T-cell (primary cell): ENCODE data around the gene AGAP3. TPM values are rescaled to one million over a fixed set of nuclear protein-coding genes. Genes with fewer than 3 reads are reported as not detected.

Experiments used
- ATAC-seq, 4 experiments: fragments of 200-7000 bp in 3 of 4; fragments of 150-1000 bp in 1 of 4; cut with Tn5 transposase; replicated peaks in 1 of 4; 1 replicate in 3 of 4; 2 replicates in 1 of 4; pipeline ENCODE4 v1.10.0; 2021; ENCODE audit warnings: moderate library complexity in 3 of 4, mild to moderate bottlenecking in 2 of 4, moderate number of reproducible peaks in 1 of 4
- CTCF ChIA-PET, 2 donors: fragments of 300-600 bp; sonication (Branson Sonifier 250); formaldehyde crosslinking; loops; one replicate each; lab custom pipeline; 2022; ENCODE audit warnings: antibody characterized with exemption in 2 of 2; lab: Charles Lee
- POLR2A ChIA-PET, 2 donors: fragments of 300-600 bp; sonication (Branson Sonifier 250); formaldehyde crosslinking; loops; one replicate each; lab custom pipeline; 2022; ENCODE audit warnings: antibody characterized with exemption in 2 of 2; lab: Charles Lee
- DNase-seq, 35 experiments: peaks; one replicate each; pipeline versions ENCODE4 v3.0.0 to v3.0.0-alpha.2; 2013 to 2023
- H3K27ac ChIP-seq: one replicate; pipeline ENCODE4 v1.5.1; 2013; ENCODE audit warnings: low read length
- H3K27me3 ChIP-seq, 2 experiments: replicated peaks in 1 of 2; 1 replicate in 1 of 2; 2 replicates in 1 of 2; pipeline versions ENCODE4 v1.6.1 to v1.7.0; 2013; ENCODE audit warnings: low read length in 1 of 2, mixed read lengths in 1 of 2; ENCODE audit not compliant: control insufficient read depth in 2 of 2, insufficient read depth in 2 of 2; ENCODE audit errors: extremely low read depth in 1 of 2
- H3K36me3 ChIP-seq, 2 donors: 1 replicate in 1 of 2; 2 replicates in 1 of 2; pipeline versions ENCODE4 v1.6.1 to v1.7.0; 2013; ENCODE audit warnings: low read length in 1 of 2; ENCODE audit not compliant: control insufficient read depth in 2 of 2, insufficient read depth in 1 of 2; ENCODE audit errors: extremely low read depth in 1 of 2
- H3K4me1 ChIP-seq, 2 experiments: 1 replicate in 1 of 2; 2 replicates in 1 of 2; pipeline versions ENCODE4 v1.6.1 to v1.7.0; 2013; ENCODE audit warnings: low read length in 2 of 2, mixed read lengths in 1 of 2; ENCODE audit not compliant: insufficient read depth in 2 of 2, control insufficient read depth in 1 of 2; ENCODE audit errors: extremely low read depth in 1 of 2
- H3K4me3 ChIP-seq, 2 donors: 1 replicate in 1 of 2; 2 replicates in 1 of 2; pipeline versions ENCODE4 v1.5.1 to v1.7.0; 2013; ENCODE audit warnings: mild to moderate bottlenecking in 2 of 2, low read length in 1 of 2, moderate library complexity in 1 of 2; ENCODE audit not compliant: control insufficient read depth in 1 of 2; ENCODE audit errors: extremely low read depth in 1 of 2
- H3K9me3 ChIP-seq: 2 replicates; pipeline ENCODE4 v1.7.0; 2013
- H3K27ac Mint-ChIP-seq, 2 donors: one replicate each; pipeline ENCODE4 v1.8.0; 2020 to 2021; ENCODE audit warnings: mild to moderate bottlenecking in 2 of 2, mixed read lengths in 2 of 2
- H3K27me3 Mint-ChIP-seq, 2 donors: one replicate each; pipeline ENCODE4 v1.8.0; 2021 to 2022; ENCODE audit warnings: mixed read lengths in 2 of 2
- H3K36me3 Mint-ChIP-seq: one replicate; pipeline ENCODE4 v1.8.0; 2021; ENCODE audit warnings: mixed read lengths
- H3K4me1 Mint-ChIP-seq, 3 donors: one replicate each; pipeline ENCODE4 v1.8.0; 2020 to 2022; ENCODE audit warnings: mixed read lengths in 3 of 3, mild to moderate bottlenecking in 1 of 3
- H3K4me3 Mint-ChIP-seq, 3 donors: one replicate each; pipeline ENCODE4 v1.8.0; 2020 to 2022; ENCODE audit warnings: mild to moderate bottlenecking in 3 of 3, mixed read lengths in 3 of 3, moderate library complexity in 3 of 3
- H3K9me3 Mint-ChIP-seq, 3 donors: one replicate each; pipeline ENCODE4 v1.8.0; 2020 to 2022; ENCODE audit warnings: mixed read lengths in 3 of 3
- WGBS: methylation state at CpG from one replicate; pipeline ENCODE4 v1.1.5; 2013; ENCODE audit warnings: missing lambda C conversion rate; ENCODE audit not compliant: insufficient coverage; 5-methylcytosine and 5-hydroxymethylcytosine counted together
- total RNA-seq, 35 experiments: library from RNA in 6 of 35; stranded (reverse) in 6 of 35; fragments of 120-200 nt in 1 of 35; gene quantifications; one replicate each; pipeline versions ENCODE4 v1.2.1 to v1.2.4 and lab custom pipeline; 2013 to 2026

The AGAP3 gene
- total RNA-seq, 5 donors from 2014 or later (not counting 1 experiment from before 2014, with no cell fraction given) = 28.2 to 67.3 (median 50.9) TPM

DNA sequence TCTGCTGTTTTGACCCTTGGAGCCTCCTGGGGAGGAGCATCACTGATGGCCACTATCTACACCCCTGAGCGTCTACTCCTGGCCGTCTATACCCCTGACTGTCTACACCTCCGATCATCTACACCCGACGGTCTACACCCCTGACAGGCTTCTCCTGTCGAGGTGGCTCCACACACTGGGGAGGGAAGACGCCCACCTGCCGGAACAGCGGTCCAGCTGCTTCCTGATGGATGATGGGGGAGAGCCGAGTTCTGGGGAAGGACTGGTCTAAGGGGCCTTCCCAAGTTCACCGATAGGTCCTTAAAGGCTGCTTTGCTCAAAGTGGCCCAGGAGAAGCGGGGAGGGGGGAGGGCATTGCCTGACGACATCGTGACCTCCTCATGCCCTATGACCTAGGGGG, 41.9 kb downstream of the AGAP3 start:
- ChIA-PET CTCF (interaction anchor here in 1 of 2 donors (0.7 kb wide), 1 partner anchor 406 kb away, joined by 5 read pairs; no protein-coding TSS in a partner anchor), POLR2A (no interaction called here)
- ATAC-seq = no peak
- Histone ChIP-seq H3K27ac (no peak overlapping the region), H3K4me1 (peaks cover 2 to 9% of the 10 kb centered on the region in 2 experiments), H3K36me3 (peaks cover 0 to 12% of the 10 kb centered on the region in 2 donors), H3K9me3 (no peaks in the 10 kb centered on the region), H3K4me3 (no peak overlapping the region), H3K27me3 (peaks cover 2 to 3% of the 10 kb centered on the region in 2 experiments)
- Mint-ChIP-seq H3K36me3 (peaks cover 31% of the 10 kb centered on the region), H3K4me1 (peaks cover 5 to 9% (median 6%) of the 10 kb centered on the region in 3 donors), H3K27ac (no peak overlapping the region), H3K4me3 (no peak overlapping the region), H3K27me3 (no peaks in the 10 kb centered on the region), H3K9me3 (no peaks in the 10 kb centered on the region)
- no peak for DNase-seq
- 81% methylated on average over 7 of the region's 14 CpGs for WGBS

DNA sequence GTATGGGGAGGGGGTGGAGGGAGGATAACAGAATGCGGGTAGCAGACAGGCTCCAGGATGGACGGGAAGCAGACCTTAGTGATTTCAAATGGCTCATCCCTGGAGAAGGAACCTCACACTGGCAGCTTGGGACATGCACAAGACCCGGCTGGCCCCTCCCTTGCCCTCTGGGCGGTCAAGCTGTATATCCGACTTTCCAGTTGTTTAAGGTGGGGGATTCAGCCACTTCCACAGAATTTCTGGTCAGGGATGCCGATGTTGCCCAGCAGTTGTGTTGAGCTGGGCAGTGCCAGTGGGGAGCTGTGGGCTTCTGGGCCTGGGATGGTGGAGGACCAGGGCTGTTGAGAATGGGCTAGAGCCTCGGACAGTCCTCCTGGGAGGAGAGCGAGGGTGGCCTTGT, 42.4 kb downstream of the AGAP3 start:
- Histone ChIP-seq H3K4me3 (no peak overlapping the region), H3K27ac (no peak overlapping the region), H3K9me3 (no peaks in the 10 kb centered on the region), H3K4me1 (peaks cover 2 to 6% of the 10 kb centered on the region in 2 experiments), H3K27me3 (peaks cover 2 to 3% of the 10 kb centered on the region in 2 experiments), H3K36me3 (peaks cover 0 to 13% of the 10 kb centered on the region in 2 donors)
- H3K27ac Mint-ChIP-seq = no peak overlapping the region
- POLR2A ChIA-PET = no interaction called here
- H3K4me3 Mint-ChIP-seq = no peak overlapping the region
- H3K4me1 Mint-ChIP-seq = peaks cover 4 to 6% (median 5%) of the 10 kb centered on the region in 3 donors
- no peaks in the 10 kb centered on the region for H3K27me3 Mint-ChIP-seq
- DNase-seq (no peak), ATAC-seq (no peak)
- CTCF ChIA-PET = interaction anchor here in 1 of 2 donors (0.5 kb wide), 1 partner anchor 189 kb away, joined by 12 read pairs; no protein-coding TSS in a partner anchor
- peaks cover 26% of the 10 kb centered on the region for H3K36me3 Mint-ChIP-seq
- H3K9me3 Mint-ChIP-seq = no peaks in the 10 kb centered on the region
- WGBS = 58% methylated on average over 3 of the region's 8 CpGs

- POLR2A ChIA-PET = interaction anchor here in 1 of 2 donors (0.6 kb wide), 1 partner anchor 182 kb away, joined by 4 read pairs; no protein-coding TSS in a partner anchor
- no peak overlapping the region for H3K27ac ChIP-seq
- DNase-seq (no peak), ATAC-seq (no peak)
- H3K27ac Mint-ChIP-seq = no peak overlapping the region
- H3K27me3 Mint-ChIP-seq = no peaks in the 10 kb centered on the region
- peaks cover 0 to under 1% of the 10 kb centered on the region in 2 experiments for H3K4me1 ChIP-seq
- H3K27me3 ChIP-seq = peaks cover 2 to 3% of the 10 kb centered on the region in 2 experiments
- no peaks in the 10 kb centered on the region for H3K4me1 Mint-ChIP-seq
- no peak overlapping the region for H3K4me3 Mint-ChIP-seq
- WGBS = 88% methylated on average over 22 of the region's 28 CpGs
- CTCF ChIA-PET = interaction anchor here in 1 of 2 donors (0.5 kb wide), 1 partner anchor 188 kb away, joined by 12 read pairs; no protein-coding TSS in a partner anchor
- peaks cover 26% of the 10 kb centered on the region for H3K36me3 Mint-ChIP-seq
- H3K4me3 ChIP-seq = no peak overlapping the region
- peaks cover 0 to 14% of the 10 kb centered on the region in 2 donors for H3K36me3 ChIP-seq
- H3K9me3 ChIP-seq = no peaks in the 10 kb centered on the region
- H3K9me3 Mint-ChIP-seq = no peaks in the 10 kb centered on the region
These were observed 43.1 kb downstream of the AGAP3 start for GRCh38 chr7:151129117-151129959.

GRCh38 chr7:151129960-151130591, 43.8 kb downstream of the AGAP3 start:
- CTCF ChIA-PET = no interaction called here
- no peak for ATAC-seq
- H3K36me3 ChIP-seq = peaks cover 0 to 14% of the 10 kb centered on the region in 2 donors
- H3K4me3 Mint-ChIP-seq = no peak overlapping the region
- WGBS = 82% methylated on average over 8 of the region's 9 CpGs
- H3K27me3 ChIP-seq = peaks cover 0 to 2% of the 10 kb centered on the region in 2 experiments
- H3K4me1 ChIP-seq = no peaks in the 10 kb centered on the region
- no peak overlapping the region for H3K4me3 ChIP-seq
- no peaks in the 10 kb centered on the region for H3K9me3 Mint-ChIP-seq
- no peaks in the 10 kb centered on the region for H3K9me3 ChIP-seq
- H3K36me3 Mint-ChIP-seq = peaks cover 32% of the 10 kb centered on the region
- no peaks in the 10 kb centered on the region for H3K4me1 Mint-ChIP-seq
- no peaks in the 10 kb centered on the region for H3K27me3 Mint-ChIP-seq
- no peak overlapping the region for H3K27ac Mint-ChIP-seq
- DNase-seq = no peak
- POLR2A ChIA-PET = no interaction called here
- no peak overlapping the region for H3K27ac ChIP-seq

DNA sequence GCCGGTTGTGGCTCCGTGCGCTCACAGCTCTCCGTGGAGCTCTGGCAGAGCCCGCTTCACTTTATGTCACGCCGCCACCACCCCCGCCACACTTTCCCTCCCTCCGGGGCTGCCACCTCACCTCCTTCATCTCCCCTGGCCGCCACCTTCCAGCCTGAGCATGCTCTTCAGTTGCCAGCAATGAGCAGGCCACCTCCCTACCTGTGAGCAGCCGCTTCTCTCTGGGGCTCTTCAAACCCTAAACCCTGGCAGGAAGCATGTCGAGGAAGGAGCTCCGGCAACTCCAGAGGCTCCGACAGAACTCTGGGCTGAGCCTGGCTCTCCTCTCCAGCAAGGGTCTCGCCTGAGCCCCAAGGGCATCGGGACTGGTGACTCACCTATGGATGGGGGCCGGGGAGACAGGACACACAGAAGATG, 44.5 kb downstream of the AGAP3 start:
- 95% methylated on average over 16 of the region's 17 CpGs for WGBS
- ChIA-PET CTCF (no interaction called here), POLR2A (no interaction called here)
- Histone ChIP-seq H3K27ac (no peak overlapping the region), H3K9me3 (no peaks in the 10 kb centered on the region), H3K36me3 (peaks cover 0 to 18% of the 10 kb centered on the region in 2 donors), H3K4me1 (no peaks in the 10 kb centered on the region), H3K4me3 (no peak overlapping the region), H3K27me3 (peaks cover 0 to 2% of the 10 kb centered on the region in 2 experiments)
- no peaks in the 10 kb centered on the region for H3K9me3 Mint-ChIP-seq
- ATAC-seq = no peak
- H3K27ac Mint-ChIP-seq = no peak overlapping the region
- H3K4me3 Mint-ChIP-seq = no peak overlapping the region
- no peaks in the 10 kb centered on the region for H3K4me1 Mint-ChIP-seq
- H3K36me3 Mint-ChIP-seq = peaks cover 34% of the 10 kb centered on the region
- no peaks in the 10 kb centered on the region for H3K27me3 Mint-ChIP-seq
- DNase-seq = no peak

DNA sequence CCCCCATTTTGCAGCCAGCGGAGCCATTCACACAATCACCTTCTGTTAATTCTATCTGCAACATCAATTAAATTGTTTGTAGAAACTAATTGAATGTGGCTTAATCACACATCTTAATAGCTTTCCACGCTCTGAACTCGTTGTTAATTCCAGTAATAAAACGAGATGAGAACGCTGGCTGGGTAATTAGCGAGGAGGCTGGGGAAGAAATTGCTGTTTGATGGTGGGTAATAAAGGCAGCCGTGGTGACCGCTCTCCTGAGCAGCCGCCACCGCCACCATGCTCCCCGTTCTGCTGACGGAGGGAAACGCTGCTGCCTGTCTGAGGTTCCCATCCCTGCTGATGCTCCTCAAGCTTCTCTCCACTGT, 44.9 kb downstream of the AGAP3 start:
- ChIA-PET CTCF (no interaction called here), POLR2A (no interaction called here)
- H3K27ac Mint-ChIP-seq = no peak overlapping the region

More for the DNA sequence above, 44.9 kb downstream of the AGAP3 start:
- H3K4me1 Mint-ChIP-seq = no peaks in the 10 kb centered on the region
- H3K9me3 Mint-ChIP-seq = no peaks in the 10 kb centered on the region
- ATAC-seq (no peak), DNase-seq (no peak)
- no peaks in the 10 kb centered on the region for H3K4me1 ChIP-seq
- no peak overlapping the region for H3K27ac ChIP-seq
- 100% methylated on average over 2 of the region's 13 CpGs for WGBS
- H3K27me3 Mint-ChIP-seq = no peaks in the 10 kb centered on the region
- H3K36me3 Mint-ChIP-seq = peaks cover 35% of the 10 kb centered on the region
- peaks cover 0 to 2% of the 10 kb centered on the region in 2 experiments for H3K27me3 ChIP-seq
- H3K4me3 ChIP-seq = no peak overlapping the region
- no peak overlapping the region for H3K4me3 Mint-ChIP-seq
- no peaks in the 10 kb centered on the region for H3K9me3 ChIP-seq
- peaks cover 0 to 18% of the 10 kb centered on the region in 2 donors for H3K36me3 ChIP-seq
